Cardiac fibroblast (primary cell): Measurements from ENCODE around the gene MYH10.

Experiments used
- DNase-seq, 2 donors: peaks; one replicate each; pipeline versions ENCODE4 v3.0.0 to v3.0.0-alpha.2; 2010; ENCODE audit warnings: low read depth in 2 of 2
- H3K4me3 ChIP-seq, 2 donors: replicated peaks in 1 of 2; 1 replicate in 1 of 2; 2 replicates in 1 of 2; pipeline ENCODE4 v1.5.1; 2011; ENCODE audit warnings: low read depth in 2 of 2, low read length in 2 of 2, mild to moderate bottlenecking in 2 of 2, moderate library complexity in 1 of 2
- CTCF ChIP-seq: IDR thresholded peaks from one replicate; pipeline ENCODE4 v1.5.1; 2011; ENCODE audit warnings: low read depth, mild to moderate bottlenecking, low read length, inconsistent platforms

Gene MYH10

GRCh38 chr17:8503807-8504206 lies 126.7 kb downstream of the MYH10 start:
- TF ChIP-seq CTCF: no peak
- no peak for DNase-seq
- H3K4me3 ChIP-seq: no peak overlapping the region

GRCh38 chr17:8503368-8503767 lies 127.2 kb downstream of the MYH10 start:
- H3K4me3 ChIP-seq: no peak overlapping the region
- no peak for TF ChIP-seq CTCF
- DNase-seq: no peak

GRCh38 chr17:8502126-8502525 lies 128.4 kb downstream of the MYH10 start:
- no peak overlapping the region for H3K4me3 ChIP-seq
- TF ChIP-seq CTCF: no peak

GRCh38 chr17:8500609-8501008 lies 129.9 kb downstream of the MYH10 start:
- no peak for TF ChIP-seq CTCF
- DNase-seq: no peak

More at GRCh38 chr17:8502126-8502525, 128.4 kb downstream of the MYH10 start:
- DNase-seq: no peak

GRCh38 chr17:8499614-8500013 lies 130.9 kb downstream of the MYH10 start:
- DNase-seq: no peak
- H3K4me3 ChIP-seq: no peak overlapping the region
- TF ChIP-seq CTCF: no peak

More at GRCh38 chr17:8500609-8501008, 129.9 kb downstream of the MYH10 start:
- no peak overlapping the region for H3K4me3 ChIP-seq

GRCh38 chr17:8499171-8499570 lies 131.4 kb downstream of the MYH10 start:
- H3K4me3 ChIP-seq: no peak overlapping the region
- DNase-seq: no peak
- TF ChIP-seq CTCF: no peak

- no peak overlapping the region for H3K4me3 ChIP-seq
- no peak for TF ChIP-seq CTCF
- DNase-seq: no peak
These were observed 134.4 kb downstream of the MYH10 start for GRCh38 chr17:8496081-8496480.
